Activated CD4-positive, alpha-beta T cell treated with anti-CD3 and anti-CD28 coated beads, Interleukin-2, amount 50 U/mL, for 1 hour (primary cell): ENCODE results near the gene C2orf68.
"Not testable (repeated sequence)": the region's sequence is repeated elsewhere in the genome, so short reads cannot be mapped to it uniquely, and the experiment has no call there.

Source experiments
- DNase-seq: peaks from one replicate; pipeline ENCODE4 v3.0.0-alpha.2; 2020

The C2orf68 gene

GRCh38 chr2:85598594-85599340 lies 13.1 kb downstream of the C2orf68 start:
- DNase-seq: no peak

GRCh38 chr2:85597241-85597640 lies 14.6 kb downstream of the C2orf68 start:
- DNase-seq: no peak

GRCh38 chr2:85596486-85597143 lies 15.3 kb downstream of the C2orf68 start:
- DNase-seq: no peak

- no peak for DNase-seq
These were observed 15.9 kb downstream of the C2orf68 start for GRCh38 chr2:85596026-85596333.

GRCh38 chr2:85595301-85596025 lies 16.4 kb downstream of the C2orf68 start, which contains the start of gene RNF181:
Gene RNF181, plus strand, starts transcription at chr2:85595745. Its CDS starts 19 bp downstream, at chr2:85595764.
- DNase-seq: peak; percentile 83

- no peak for DNase-seq
These were observed 17.1 kb downstream of the C2orf68 start for GRCh38 chr2:85594715-85595300.

- no peak for DNase-seq
These were observed 18.8 kb downstream of the C2orf68 start for GRCh38 chr2:85593023-85593422.

GRCh38 chr2:85592299-85592698 lies 19.6 kb downstream of the C2orf68 start:
- DNase-seq: not testable (repeated sequence)

GRCh38 chr2:85591563-85591962 lies 20.3 kb downstream of the C2orf68 start:
- DNase-seq: no peak

- no peak for DNase-seq
These were observed 20.9 kb downstream of the C2orf68 start for GRCh38 chr2:85590950-85591349.

- no peak for DNase-seq
These were observed 21.7 kb downstream of the C2orf68 start for GRCh38 chr2:85589982-85590791.

GRCh38 chr2:85589181-85589580 lies 22.7 kb downstream of the C2orf68 start:
- no peak for DNase-seq

- DNase-seq: no peak
These were observed 23.2 kb downstream of the C2orf68 start for GRCh38 chr2:85588645-85589044.

- no peak for DNase-seq
These were observed 23.6 kb downstream of the C2orf68 start for GRCh38 chr2:85588236-85588635.

GRCh38 chr2:85585781-85586105 lies 26.1 kb downstream of the C2orf68 start:
- no peak for DNase-seq

- no peak for DNase-seq
These were observed 26.7 kb downstream of the C2orf68 start for GRCh38 chr2:85584857-85585780.

GRCh38 chr2:85584354-85584856 lies 27.5 kb downstream of the C2orf68 start, which contains the start of gene VAMP5:
Gene VAMP5, plus strand, starts transcription at chr2:85584431. Its CDS starts 60 bp downstream, at chr2:85584491.
- DNase-seq: no peak

- DNase-seq: no peak
These were observed 28.1 kb downstream of the C2orf68 start for GRCh38 chr2:85583667-85584353.

- no peak for DNase-seq
These were observed 29.4 kb downstream of the C2orf68 start for GRCh38 chr2:85582492-85582891.

- no peak for DNase-seq
These were observed 31.7 kb downstream of the C2orf68 start for GRCh38 chr2:85580206-85580605.
